HFF-Myc (cell line): Measurements from ENCODE around the gene SEPTIN3.
A peak's percentile ranks its signal among the peaks of the same experiment; 100 is the strongest.

Source experiments
- DNase-seq: peaks from one replicate; pipeline ENCODE4 v3.0.0-alpha.2; 2011; ENCODE audit warnings: low read depth; ENCODE audit errors: extremely low read depth
- H3K4me3 ChIP-seq: replicated peaks from 2 replicates; pipeline ENCODE4 v1.5.1; 2011; ENCODE audit warnings: low read depth, mild to moderate bottlenecking, control low read depth, low read length
- TF ChIP-seq, protein P1 (sequence below): IDR thresholded peaks from 2 replicates; pipeline ENCODE4 v1.5.1; 2012; ENCODE audit warnings: mild to moderate bottlenecking, low read depth, low read length, control low read depth; ENCODE audit errors: missing control alignments

SEPTIN3 gene

DNA sequence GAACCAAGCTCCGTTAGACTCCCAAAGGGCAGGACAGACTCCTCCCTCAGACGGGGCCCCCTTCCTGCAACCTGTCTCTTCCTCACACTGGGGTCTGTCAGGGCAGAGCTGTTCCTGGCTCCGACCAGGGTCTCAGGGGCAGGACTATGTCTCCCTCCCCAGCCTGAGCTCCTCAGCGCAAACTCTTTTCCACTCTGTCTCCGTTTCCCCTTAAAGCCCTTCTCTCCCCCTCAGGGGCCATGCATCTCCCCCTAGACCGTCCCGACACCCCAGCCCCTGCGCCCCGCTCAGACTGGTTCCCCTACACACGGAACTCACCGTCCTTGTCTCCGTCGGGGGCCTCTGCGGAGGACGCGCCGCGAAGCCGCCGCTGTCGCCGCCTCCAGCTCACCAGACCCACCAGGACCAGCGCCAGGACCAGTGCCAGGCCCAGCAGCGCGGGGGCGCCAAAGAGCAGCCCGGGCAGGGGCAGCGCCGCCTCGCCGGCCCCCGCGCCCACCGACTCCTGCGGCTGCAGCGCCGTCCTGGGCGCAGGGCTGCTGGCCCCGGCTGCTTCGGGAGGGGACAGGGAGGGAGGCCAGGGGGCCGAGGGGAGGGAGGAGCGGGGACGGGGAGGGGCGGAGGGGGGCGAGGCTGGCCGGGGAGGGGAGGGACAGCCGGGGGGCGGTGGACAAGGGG, 43.3 kb upstream of the SEPTIN3 start:
- no peak for DNase-seq
- H3K4me3 ChIP-seq, result no peak overlapping the region
- TF ChIP-seq, protein P1, sequence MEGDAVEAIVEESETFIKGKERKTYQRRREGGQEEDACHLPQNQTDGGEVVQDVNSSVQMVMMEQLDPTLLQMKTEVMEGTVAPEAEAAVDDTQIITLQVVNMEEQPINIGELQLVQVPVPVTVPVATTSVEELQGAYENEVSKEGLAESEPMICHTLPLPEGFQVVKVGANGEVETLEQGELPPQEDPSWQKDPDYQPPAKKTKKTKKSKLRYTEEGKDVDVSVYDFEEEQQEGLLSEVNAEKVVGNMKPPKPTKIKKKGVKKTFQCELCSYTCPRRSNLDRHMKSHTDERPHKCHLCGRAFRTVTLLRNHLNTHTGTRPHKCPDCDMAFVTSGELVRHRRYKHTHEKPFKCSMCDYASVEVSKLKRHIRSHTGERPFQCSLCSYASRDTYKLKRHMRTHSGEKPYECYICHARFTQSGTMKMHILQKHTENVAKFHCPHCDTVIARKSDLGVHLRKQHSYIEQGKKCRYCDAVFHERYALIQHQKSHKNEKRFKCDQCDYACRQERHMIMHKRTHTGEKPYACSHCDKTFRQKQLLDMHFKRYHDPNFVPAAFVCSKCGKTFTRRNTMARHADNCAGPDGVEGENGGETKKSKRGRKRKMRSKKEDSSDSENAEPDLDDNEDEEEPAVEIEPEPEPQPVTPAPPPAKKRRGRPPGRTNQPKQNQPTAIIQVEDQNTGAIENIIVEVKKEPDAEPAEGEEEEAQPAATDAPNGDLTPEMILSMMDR, result peak; percentile 54

DNA sequence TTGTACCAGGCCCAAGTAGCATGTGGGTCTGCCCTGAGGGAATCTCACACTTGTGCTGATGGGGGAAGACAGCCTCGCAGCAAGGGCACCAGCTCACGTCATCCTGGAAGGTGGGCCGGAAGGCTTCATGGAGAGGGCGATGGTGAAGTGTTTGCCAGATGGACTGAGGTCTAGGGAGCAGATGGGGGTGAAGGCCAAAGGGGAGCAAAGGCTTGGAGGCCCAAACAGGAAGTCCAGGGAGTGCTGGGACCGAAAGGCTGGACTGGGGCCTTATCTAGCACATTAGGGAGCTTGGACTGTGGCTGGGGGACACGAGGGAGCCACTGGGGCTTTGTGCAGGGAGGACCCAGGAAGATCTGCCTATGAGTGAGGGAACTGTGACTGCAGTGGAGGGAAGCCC, 41.4 kb upstream of the SEPTIN3 start:
- no peak overlapping the region for H3K4me3 ChIP-seq
- DNase-seq, result no peak
- TF ChIP-seq, protein P1, result no peak

DNA sequence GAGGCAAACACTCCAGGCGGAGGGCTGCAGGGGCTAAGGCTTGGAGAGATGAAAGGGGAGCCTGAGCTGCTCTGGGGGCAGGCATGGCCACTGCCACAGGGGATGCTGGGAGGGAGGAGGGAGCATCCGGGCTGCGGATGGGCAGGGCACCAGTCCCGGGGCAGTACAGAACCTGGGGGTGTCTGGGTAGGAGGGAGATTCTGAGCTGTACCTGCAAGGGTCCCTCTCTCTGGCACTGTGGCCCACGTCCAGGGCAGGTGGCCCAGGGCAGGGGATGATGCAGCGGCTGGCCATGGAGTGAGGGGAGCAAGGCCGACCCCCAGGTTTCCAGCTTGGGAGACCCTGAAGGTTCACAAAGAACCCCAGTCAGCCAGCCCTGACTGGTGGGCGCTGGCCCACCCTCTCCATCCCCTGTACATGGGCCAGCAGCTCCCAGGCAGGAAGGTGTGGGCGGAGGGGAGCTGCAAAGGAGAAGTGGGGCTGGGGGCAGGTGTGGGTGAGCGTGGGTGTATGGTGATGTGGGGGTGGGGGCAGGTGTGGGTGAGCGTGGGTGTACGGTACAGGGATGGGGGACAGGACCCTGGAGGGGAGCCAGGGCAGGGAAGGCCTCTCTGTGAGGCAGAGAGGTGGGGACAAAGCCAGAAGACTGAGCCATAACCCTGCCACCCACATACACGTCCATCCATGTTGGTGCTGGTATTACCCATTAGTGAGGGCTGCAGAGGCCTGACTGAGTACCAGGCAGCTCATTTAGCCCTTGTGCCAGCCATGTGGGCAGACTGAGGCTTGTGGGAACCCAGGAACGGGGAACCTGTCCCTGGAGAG, 40.4 kb upstream of the SEPTIN3 start:
- no peak overlapping the region for H3K4me3 ChIP-seq
- TF ChIP-seq, protein P1, result no peak
- no peak for DNase-seq

DNA sequence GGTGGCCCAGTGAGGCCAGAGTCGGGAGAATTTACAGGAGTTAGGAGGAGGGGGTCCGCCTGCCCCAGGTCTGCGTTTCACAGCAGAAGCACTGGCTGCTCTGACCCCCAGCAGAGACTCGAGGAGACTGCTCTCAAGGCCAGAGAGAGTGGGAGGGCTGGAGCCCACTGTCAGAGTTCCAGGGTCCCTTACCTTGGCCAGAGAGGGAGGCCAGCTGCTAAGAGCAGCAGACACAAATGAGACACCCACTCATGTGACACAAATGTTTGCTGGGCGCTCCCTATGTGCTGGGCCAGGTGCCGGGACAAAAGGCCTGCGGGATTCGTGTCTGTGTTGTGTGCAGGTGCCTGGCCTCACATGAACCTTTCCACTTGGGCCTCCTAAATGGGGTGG, 39.8 kb upstream of the SEPTIN3 start:
- no peak for DNase-seq
- TF ChIP-seq, protein P1, result no peak
- H3K4me3 ChIP-seq, result no peak overlapping the region

DNA sequence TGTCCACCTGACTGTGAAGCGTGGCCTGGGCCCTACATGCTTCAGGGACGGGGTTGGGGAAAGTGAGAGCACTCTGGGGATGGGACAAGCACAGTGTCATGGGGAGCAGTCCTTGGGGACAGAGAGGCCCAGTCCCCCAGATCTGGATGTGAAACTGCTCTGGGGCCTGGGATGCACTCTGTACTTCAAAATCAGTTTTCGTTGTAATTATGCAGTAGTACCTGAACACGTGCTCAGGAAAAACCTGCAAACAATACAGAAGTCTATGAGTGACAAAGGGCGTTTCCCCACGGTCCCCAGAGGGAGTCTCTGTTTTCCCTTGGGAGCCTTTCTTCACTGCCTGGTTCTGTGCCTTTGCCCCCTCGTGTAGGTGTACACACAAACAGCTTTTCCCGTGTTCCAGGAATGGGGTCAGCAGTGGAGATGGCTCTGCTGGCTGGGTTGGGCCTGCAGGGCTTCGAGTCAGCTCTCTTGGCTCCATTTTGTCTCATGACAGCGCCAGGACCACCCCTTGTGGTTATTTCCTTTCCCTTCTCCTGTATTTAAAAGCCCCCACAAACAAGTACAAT, 37.5 kb upstream of the SEPTIN3 start:
- TF ChIP-seq, protein P1, result no peak

DNA sequence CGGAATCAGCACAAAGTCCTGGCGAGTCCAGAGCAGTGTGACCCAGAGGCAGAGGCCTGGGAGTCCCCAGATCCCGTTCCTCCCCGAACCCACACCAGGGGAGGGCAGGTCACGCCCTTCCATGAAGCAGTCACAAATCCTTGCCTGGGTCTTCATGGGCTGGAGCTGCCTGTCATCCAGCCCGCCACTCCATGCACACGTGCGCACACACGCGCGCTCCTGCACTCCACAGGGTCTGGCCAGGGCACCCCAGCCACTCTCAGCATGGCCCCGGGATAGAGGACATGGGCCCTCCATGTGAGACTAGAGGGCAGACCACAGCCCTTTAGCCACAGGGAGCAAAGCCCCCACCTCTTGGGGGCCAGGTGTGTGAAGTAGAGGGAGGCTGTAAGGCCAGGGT, 36.9 kb upstream of the SEPTIN3 start:
- TF ChIP-seq, protein P1, result no peak
- no peak overlapping the region for H3K4me3 ChIP-seq
- no peak for DNase-seq

More for the DNA sequence above, 37.5 kb upstream of the SEPTIN3 start:
- no peak for DNase-seq
- no peak overlapping the region for H3K4me3 ChIP-seq
